ENCODE data around the gene RINL.
"Not testable (repeated sequence)": the region's sequence is repeated elsewhere in the genome, so short reads cannot be mapped to it uniquely, and the experiment has no call there.

RINL gene

GRCh38 chr19:38873400-38873799 lies 4.7 kb downstream of the RINL start:
- DNase-seq = not testable (repeated sequence)

DNA sequence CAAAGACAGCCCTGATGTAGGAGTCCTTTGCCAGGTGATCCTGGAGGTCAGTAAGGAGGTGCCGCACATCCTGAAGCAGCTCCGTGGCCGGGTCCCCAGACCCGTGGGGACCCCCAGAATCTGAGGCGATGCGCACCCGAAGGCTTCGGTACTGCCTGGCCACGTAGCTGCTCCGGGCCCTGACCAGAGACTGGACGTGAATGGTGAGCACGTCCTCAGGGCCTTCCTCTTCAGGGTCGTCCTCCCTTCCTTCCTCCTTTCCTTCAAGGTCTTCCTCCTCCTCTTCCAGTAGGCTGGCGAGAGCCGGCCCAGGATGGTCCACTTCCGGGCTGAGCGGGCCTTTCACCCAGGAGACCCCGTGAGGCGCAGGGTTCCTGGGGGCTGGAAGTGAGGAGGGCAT lies 7.5 kb downstream of the RINL start:
- DNase-seq = no peak

- peak; percentile 96 for DNase-seq
Observed at GRCh38 chr19:38869836-38870607, 8.1 kb downstream of the RINL start.

DNA sequence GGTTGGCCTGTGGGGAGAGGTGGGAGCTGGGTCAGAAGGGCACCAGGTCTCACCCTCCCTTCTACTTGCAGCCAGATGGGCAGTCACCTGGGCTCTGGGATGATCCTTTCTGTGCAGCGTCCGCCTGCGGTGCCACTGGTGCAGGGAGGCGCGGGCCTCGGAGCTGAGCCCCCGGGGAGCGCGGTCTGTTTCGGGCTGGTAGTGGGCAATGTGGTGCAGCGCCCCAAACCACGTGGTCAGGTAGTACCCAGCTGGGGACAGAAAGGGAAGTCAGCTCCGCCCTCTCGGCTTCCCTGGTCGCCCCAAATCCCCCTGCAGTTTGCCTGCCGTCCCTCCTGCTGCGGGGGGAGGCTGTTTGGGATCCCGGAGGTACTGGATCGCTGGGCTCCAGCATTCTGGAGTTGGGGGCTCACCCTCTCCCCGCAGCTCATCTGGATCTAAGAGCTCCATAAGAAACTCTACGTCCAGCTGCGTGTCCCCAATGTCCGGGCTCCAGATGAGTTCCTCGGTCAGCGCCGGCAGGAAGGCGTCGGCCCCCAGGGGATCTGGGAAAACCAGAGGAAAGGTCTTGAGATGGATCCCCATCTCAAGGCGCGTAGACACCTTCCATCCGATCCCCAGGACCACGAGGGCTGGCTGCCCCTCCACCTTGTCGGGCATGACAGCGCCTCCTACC lies 8.8 kb downstream of the RINL start:
- peak; percentile 40 for DNase-seq

GRCh38 chr19:38868551-38868950 lies 9.5 kb downstream of the RINL start:
- no peak for DNase-seq

DNA sequence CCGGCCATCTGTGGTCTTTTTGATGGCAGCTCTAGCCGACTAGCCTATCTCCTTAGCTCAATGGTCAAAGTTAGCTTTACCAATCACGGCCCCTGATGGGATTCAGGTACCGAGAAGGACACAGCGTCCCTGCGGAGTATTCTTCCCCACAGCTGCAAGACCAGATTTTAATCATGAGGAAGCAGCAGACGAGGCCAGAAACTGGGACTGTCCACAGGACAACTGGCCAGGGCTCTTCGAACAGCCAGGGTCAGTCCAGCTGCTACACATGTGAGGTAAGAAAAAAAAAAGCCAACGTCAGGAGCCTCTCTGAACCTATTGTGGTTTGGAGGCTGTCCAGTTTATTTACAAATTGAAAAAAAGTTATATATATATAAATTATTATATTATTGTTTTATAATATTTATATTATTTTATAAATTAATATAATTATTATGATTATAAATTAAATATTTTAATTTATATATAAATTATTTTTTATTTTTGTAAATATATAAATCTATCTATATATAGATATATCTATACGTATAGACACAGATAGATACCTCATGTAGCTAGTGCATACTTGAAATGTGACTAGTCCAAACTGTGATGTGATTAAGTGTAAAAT lies 10.8 kb downstream of the RINL start:
- no peak for DNase-seq

DNA sequence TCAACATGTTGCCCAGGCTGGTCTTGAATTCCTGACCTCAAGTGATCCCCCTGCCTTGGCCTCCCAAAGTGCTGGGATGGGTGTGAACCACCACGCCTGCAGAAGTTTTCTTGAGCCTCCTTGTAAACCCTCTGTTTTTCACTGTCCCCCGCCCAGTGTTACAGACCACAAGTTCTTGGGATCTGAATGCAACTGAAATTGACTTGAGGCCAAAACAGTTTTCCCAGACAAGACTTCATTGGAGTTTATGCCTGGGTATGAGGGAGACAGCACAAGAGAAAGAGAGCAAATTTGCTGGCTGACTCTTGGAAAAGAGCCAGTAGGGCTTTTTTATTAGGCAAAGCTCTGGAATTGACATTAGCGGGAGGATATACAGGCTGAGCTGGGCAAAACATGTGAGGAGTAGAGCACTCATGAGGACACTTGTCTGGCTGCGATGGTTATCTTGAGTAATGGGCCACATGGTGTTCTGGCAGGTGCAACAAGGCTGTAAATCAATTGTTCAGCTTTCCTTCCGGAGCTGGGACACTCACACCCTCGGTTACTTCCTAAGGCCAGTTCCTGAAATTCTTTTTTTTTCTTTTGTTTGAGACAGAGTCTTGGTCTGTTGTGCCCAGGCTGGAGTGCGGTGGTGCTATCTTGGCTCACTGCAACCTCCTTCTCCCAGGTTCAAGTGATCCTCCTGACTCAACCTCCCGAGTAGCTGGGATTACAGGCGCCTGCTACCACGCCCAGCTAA lies 15.6 kb downstream of the RINL start:
- DNase-seq = no peak

GRCh38 chr19:38861368-38861767 lies 16.7 kb downstream of the RINL start:
- DNase-seq = no peak

DNA sequence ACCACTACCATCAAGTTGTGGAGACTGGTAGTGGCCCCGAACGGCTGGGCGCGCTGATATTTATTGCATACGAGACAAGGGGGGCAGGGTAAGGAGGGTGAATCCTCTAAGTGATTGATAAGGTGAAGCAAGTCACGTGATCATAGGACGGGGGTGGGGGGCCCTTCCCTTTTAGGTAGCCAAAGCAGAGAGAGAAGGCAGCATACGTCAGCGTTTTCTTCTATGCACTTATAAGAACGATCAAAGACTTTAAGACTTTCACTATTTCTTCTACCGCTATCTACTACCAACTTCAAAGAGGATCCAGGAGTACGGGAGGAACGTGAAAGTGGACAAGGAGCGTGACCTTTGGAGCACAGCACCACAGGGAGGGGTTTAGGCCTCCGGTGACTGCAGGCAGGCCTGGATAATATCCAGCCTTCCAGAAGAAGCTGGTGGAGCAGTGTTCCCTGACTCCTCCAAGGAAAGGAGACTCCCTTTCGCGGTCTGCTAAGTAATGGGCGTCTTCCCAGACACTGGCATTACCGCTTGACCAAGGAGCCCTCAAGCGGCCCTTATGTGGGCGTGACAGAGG lies 18.4 kb downstream of the RINL start:
- not testable (repeated sequence) for DNase-seq

DNA sequence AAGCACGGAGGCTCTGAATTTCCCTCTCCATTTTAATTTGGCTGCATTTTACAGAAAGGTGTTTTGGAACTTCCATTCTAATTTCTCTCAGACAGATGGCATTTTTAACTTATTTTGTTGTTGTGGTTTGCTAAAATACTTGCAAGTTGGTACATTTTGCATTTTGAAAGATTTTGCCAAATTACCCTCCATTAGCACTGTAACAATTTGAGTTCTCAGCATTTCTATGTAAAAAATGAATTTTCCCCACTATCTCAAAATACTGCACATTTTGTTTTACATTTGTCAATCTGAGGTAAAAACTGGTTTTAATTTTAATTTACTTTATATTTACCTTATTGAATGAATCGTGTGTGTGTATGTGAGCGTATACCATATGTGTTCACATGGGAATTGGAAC lies 21.3 kb downstream of the RINL start:
- no peak for DNase-seq

GRCh38 chr19:38855751-38856150 lies 22.3 kb downstream of the RINL start:
- DNase-seq = not testable (repeated sequence)

DNA sequence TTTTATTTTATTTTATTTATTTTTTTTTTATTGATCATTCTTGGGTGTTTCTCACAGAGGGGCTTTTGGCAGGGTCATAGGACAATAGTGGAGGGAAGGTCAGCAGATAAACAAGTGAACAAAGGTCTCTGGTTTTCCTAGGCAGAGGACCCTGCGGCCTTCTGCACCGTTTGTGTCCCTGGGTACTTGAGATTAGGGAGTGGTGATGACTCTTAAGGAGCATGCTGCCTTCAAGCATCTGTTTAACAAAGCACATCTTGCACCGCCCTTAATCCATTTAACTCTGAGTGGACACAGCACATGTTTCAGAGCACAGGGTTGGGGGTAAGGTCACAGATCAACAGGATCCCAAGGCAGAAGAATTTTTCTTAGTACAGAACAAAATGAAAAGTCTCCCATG lies 23.1 kb downstream of the RINL start:
- not testable (repeated sequence) for DNase-seq

DNA sequence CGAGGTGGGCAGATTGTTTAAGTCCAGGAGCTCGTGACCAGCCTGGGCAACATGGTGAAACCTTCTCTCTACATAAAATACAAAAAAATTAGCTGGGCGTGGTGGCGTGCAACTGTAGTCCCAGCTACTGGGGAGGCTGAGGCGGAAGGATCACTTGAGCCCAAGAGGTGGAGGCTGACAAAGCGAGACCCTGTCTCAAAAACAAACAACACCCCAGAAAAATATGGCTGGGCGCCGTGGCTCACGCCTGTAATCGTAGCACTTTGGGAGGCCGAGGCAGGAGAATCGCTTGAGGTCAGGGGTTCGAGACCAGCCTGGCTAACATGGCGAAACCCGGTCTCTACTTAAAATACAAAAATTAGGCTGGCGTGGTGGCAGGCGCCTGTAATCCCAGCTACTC lies 24.9 kb downstream of the RINL start:
- DNase-seq = no peak

DNA sequence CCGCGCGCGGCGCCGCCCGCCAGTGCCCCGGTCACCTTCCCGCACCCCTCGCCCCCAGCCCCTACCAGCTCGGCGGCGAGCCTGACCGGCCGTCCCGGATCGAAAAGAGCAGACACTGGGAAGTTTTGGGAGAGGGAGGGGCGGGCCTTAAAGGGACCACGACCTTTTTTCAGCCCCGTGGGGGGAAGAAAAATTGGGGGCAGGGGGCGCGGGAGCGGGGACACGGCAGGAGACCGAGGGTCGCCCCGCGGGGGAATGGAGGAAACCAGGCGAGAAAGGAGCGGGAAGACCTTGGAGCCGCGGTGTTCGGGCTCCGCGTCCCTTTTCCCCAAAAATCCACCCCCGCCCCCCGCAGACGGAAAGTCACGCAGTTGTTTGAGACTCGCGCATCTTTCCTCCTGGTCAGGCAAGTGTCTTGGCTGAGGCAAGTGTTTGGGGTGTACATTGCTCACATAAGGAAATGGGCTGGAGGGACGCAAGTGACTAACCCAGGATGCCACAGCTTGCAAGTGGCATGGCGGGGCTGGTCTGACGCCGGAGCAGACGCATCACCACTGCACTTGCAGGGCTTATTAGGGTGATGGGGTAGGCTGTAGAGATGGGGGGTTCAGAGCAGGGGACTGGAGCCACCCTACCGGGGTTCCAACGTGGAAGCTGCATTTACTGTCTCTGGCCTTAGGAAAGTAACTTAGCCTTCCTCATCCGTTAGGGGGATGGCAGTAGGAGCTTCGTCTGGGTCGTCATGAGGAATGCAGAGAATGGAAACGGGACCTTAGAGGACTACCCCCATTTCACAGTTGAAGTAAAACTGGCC lies 25.6 kb downstream of the RINL start:
- peak; percentile 69 for DNase-seq

GRCh38 chr19:38851622-38852230 lies 26.3 kb downstream of the RINL start:
- peak; percentile 92 for DNase-seq

DNA sequence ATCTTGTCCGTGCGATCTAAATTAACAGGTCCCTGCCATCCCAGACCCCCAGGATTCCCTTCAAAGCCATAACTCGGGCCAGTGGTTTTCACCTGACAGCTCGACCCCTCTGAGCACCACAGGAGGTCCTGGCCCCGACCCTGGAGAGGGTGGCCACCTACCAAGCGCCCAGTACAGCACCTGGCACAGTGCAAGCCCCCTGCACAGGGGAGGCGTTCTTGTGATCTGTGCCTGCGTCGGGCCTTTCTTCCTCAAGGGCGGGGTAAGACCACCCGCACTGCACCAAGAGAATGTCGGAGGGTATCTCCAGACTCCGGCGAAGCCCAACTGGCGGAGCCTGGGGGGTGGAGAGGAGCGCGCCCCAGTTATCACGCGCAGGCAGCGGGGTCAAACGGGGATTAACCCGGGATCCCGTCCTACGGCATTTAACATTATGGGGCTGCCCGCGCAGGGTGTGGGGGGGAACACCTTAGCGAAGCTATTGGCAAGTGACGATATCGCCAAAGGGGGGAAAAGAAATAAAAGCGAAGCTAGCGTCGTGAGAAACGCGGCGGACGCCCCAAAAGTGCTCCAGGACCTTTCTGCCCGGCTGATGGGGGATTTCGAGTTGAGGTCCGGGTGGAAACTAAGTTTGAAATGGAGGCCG lies 27.0 kb downstream of the RINL start:
- DNase-seq = peak; percentile 53

- no peak for DNase-seq
Observed at GRCh38 chr19:38850436-38850975, 27.6 kb downstream of the RINL start.

DNA sequence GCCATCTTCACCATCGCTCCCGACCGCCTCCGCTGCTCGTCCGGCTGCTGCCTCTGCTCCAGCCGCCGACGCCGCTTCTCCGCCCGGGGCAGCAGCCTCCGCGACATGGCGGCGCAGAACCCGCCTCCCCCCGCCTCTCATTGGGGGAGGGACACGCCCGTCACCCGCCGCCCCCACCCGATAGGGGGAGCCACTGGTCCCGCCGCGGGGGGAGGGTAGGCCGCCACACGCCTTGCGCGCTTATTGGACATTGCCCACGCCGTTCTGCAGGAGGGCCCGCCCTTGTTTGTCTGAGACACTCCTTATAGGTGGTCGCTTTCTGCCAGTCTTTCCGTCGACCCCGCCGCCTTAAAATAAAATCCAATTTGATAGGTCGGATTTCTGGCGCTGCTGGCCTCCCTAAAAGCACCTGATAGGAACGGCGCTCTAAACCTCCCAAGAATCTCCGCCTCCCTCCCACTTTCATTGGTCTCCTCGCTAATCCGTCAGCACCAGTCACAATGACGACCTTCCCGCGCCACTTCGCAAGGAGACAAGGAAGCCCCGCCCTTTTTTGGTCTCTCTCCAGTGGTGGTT lies 28.1 kb downstream of the RINL start, which contains the start of gene HNRNPL:
Gene HNRNPL (minus strand): TSS at position 127 of the 576 bp plus-strand sequence. CDS start 20 bp downstream, at position 107.
- DNase-seq = peak; percentile 100

GRCh38 chr19:38849147-38849859 lies 28.8 kb downstream of the RINL start:
- peak; percentile 98 for DNase-seq
